ENCODE measurements around the gene OSR1. TPM values are rescaled to one million over a fixed set of nuclear protein-coding genes. Genes with fewer than 3 reads are reported as not detected.
A peak's percentile ranks its signal among the peaks of the same experiment; 100 is the strongest.

Gene OSR1
- total RNA-seq, 2 donors from 2014 or later, result not detected

- H3K9me3 ChIP-seq (ENCODE audit: control insufficient read depth, low read length, poor library complexity, severe bottlenecking), result no peaks in the 10 kb centered on the region
- peaks cover 17% of the 10 kb centered on the region for H3K4me1 Mint-ChIP-seq
- DNase-seq (no peak), ATAC-seq (no peak)
- H3K27ac Mint-ChIP-seq, result peak overlapping the region; percentile 97
- peak overlapping the region; percentile 88 for H3K4me3 Mint-ChIP-seq
- peaks cover 2% of the 10 kb centered on the region for H3K36me3 Mint-ChIP-seq (ENCODE audit: low read depth)
- H3K27me3 Mint-ChIP-seq, result peaks cover 28% of the 10 kb centered on the region
Observed at GRCh38 chr2:19346983-19347618, 11.3 kb downstream of the OSR1 start.

GRCh38 chr2:19337742-19338141, 20.7 kb downstream of the OSR1 start:
- Mint-ChIP-seq H3K27me3 (no peaks in the 10 kb centered on the region), H3K27ac (no peak overlapping the region), H3K36me3 (ENCODE audit: low read depth) (peaks cover 3% of the 10 kb centered on the region), H3K4me1 (peaks cover 2% of the 10 kb centered on the region), H3K4me3 (no peak overlapping the region)
- ATAC-seq (no peak), DNase-seq (no peak)
- H3K9me3 ChIP-seq (ENCODE audit: control insufficient read depth, low read length, poor library complexity, severe bottlenecking), result no peaks in the 10 kb centered on the region

- ATAC-seq, result no peak
- H3K27me3 Mint-ChIP-seq, result no peaks in the 10 kb centered on the region
- no peak for DNase-seq
- H3K36me3 Mint-ChIP-seq (ENCODE audit: low read depth), result peaks cover 3% of the 10 kb centered on the region
- no peak overlapping the region for H3K27ac Mint-ChIP-seq
- no peaks in the 10 kb centered on the region for H3K9me3 ChIP-seq (ENCODE audit: control insufficient read depth, low read length, poor library complexity, severe bottlenecking)
- H3K4me3 Mint-ChIP-seq, result no peak overlapping the region
- H3K4me1 Mint-ChIP-seq, result peaks cover 2% of the 10 kb centered on the region
Observed at GRCh38 chr2:19337202-19337601, 21.2 kb downstream of the OSR1 start.

DNA sequence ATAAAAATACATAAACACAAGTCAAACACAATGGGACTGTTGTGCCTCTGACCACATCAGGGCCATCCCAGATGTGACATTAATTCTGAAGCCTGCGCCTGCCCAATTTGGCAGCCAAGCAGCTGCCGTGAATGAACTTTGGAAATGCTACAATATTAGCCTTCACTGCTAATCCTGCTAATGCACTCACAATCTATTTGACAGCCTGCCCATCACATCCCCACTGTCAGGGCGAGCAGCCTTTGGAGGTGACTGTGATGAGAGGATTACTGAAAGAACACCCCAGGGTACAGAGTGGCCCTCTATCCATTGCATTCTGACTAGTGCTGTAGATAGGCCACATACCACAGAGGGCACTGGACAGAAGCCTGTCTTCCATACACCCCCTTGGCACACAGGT, 21.6 kb downstream of the OSR1 start:
- H3K4me1 Mint-ChIP-seq, result no peaks in the 10 kb centered on the region
- DNase-seq, result no peak
- peaks cover 3% of the 10 kb centered on the region for H3K36me3 Mint-ChIP-seq (ENCODE audit: low read depth)

DNA sequence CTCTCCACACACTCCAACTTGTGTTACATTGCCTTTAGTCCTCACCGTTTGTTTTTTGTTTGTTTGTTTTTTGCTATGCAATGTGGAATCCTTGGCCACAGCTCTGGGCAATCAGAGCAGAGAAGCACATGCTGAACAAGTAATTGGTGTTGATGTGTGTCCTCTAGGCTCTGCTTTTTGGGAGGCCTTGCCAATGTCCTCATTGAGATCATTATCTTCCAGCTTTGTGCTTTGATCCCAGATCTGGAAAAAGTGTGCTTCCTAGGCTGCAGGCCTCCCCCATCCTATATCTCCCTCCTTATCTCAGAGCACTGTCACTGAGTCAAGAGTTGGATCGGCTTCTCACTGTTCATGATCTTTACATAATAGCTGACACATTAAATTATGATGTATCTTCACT, 25.9 kb downstream of the OSR1 start:
- no peaks in the 10 kb centered on the region for H3K27me3 Mint-ChIP-seq
- no peaks in the 10 kb centered on the region for H3K4me1 Mint-ChIP-seq
- H3K36me3 Mint-ChIP-seq (ENCODE audit: low read depth), result peaks cover 3% of the 10 kb centered on the region
- no peak overlapping the region for H3K27ac Mint-ChIP-seq
- ATAC-seq (no peak), DNase-seq (no peak)
- no peaks in the 10 kb centered on the region for H3K9me3 ChIP-seq (ENCODE audit: control insufficient read depth, low read length, poor library complexity, severe bottlenecking)
- no peak overlapping the region for H3K4me3 Mint-ChIP-seq

More for the DNA sequence above, 21.6 kb downstream of the OSR1 start:
- Mint-ChIP-seq H3K27me3 (no peaks in the 10 kb centered on the region), H3K27ac (no peak overlapping the region), H3K4me3 (no peak overlapping the region)
- ATAC-seq, result no peak
- no peaks in the 10 kb centered on the region for H3K9me3 ChIP-seq (ENCODE audit: control insufficient read depth, low read length, poor library complexity, severe bottlenecking)

DNA sequence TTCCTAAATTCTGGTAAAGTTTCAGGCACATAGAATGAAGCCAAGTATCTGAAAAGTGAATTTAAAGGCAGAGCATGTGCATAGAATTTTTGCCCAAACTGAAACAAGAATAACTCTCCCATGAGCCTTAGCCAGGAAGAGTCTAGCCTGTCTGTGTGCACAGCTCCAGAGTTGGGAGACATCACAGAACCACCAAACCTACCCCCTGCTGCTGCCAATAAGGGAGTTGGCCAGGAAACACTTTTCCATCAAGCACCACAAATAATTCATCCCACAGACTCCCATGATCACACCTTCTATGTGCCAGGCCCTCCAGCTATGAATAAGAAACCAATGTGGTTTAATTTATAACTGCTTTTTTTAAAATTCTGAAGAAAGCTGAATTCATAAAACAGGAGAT, 27.0 kb downstream of the OSR1 start:
- DNase-seq (no peak), ATAC-seq (no peak)
- no peak overlapping the region for H3K27ac Mint-ChIP-seq
- peaks cover 3% of the 10 kb centered on the region for H3K36me3 Mint-ChIP-seq (ENCODE audit: low read depth)
- no peaks in the 10 kb centered on the region for H3K27me3 Mint-ChIP-seq
- no peak overlapping the region for H3K4me3 Mint-ChIP-seq
- no peaks in the 10 kb centered on the region for H3K9me3 ChIP-seq (ENCODE audit: control insufficient read depth, low read length, poor library complexity, severe bottlenecking)
- H3K4me1 Mint-ChIP-seq, result no peaks in the 10 kb centered on the region

DNA sequence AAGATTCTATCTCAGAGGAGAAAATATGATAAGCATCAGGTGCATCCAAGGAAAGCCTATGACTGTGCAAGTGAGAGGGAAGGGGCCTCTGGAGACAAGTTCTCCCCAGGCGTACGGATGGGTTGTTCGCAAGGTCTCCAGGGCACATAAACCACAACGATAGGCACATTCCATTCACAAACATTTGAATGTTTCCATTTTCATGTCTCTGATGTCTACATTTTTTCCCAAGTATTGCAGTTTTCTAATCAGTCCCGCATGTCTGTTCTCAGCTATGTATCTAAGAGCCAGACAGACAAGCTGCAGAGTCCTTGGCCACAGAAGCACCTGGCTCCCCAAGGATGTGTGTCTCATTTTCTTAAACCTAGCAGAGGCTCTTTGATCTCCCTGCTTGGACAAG, 28.0 kb downstream of the OSR1 start:
- Mint-ChIP-seq H3K27me3 (no peaks in the 10 kb centered on the region), H3K4me3 (no peak overlapping the region), H3K36me3 (ENCODE audit: low read depth) (peaks cover 3% of the 10 kb centered on the region), H3K27ac (no peak overlapping the region), H3K4me1 (no peaks in the 10 kb centered on the region)
- ATAC-seq, result no peak
- DNase-seq, result no peak
- H3K9me3 ChIP-seq (ENCODE audit: control insufficient read depth, low read length, poor library complexity, severe bottlenecking), result no peaks in the 10 kb centered on the region

GRCh38 chr2:19329445-19329844, 29.0 kb downstream of the OSR1 start:
- no peaks in the 10 kb centered on the region for H3K27me3 Mint-ChIP-seq
- H3K36me3 Mint-ChIP-seq (ENCODE audit: low read depth), result peaks cover 2% of the 10 kb centered on the region
- ATAC-seq (no peak), DNase-seq (no peak)
- H3K4me1 Mint-ChIP-seq, result no peaks in the 10 kb centered on the region
- no peaks in the 10 kb centered on the region for H3K9me3 ChIP-seq (ENCODE audit: control insufficient read depth, low read length, poor library complexity, severe bottlenecking)
- H3K4me3 Mint-ChIP-seq, result no peak overlapping the region
- no peak overlapping the region for H3K27ac Mint-ChIP-seq

GRCh38 chr2:19327496-19327895, 30.9 kb downstream of the OSR1 start:
- no peak overlapping the region for H3K4me3 Mint-ChIP-seq
- no peaks in the 10 kb centered on the region for H3K4me1 Mint-ChIP-seq
- no peak overlapping the region for H3K27ac Mint-ChIP-seq
- no peaks in the 10 kb centered on the region for H3K9me3 ChIP-seq (ENCODE audit: control insufficient read depth, low read length, poor library complexity, severe bottlenecking)
- DNase-seq (no peak), ATAC-seq (no peak)
- peaks cover 2% of the 10 kb centered on the region for H3K36me3 Mint-ChIP-seq (ENCODE audit: low read depth)
- H3K27me3 Mint-ChIP-seq, result no peaks in the 10 kb centered on the region

DNA sequence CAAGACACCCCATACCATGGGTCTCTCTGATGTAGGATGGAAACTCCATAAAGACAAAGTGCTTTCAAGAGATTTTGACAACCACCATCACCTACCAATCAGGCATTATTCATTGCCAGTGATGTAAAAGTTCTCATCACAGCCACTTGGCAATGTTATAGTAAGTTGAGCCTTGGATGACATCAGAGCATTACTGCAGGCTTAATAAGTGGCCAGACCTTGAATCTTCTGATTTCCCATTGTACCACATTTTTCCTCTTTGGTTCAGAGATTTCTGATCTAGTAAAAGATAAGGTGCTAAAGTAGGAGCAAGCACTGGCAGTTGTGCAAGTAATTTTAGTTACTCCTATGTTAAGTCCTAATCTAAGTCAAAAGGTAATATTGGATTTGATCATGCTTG, 36.5 kb downstream of the OSR1 start:
- H3K4me1 Mint-ChIP-seq, result no peaks in the 10 kb centered on the region
- no peaks in the 10 kb centered on the region for H3K27me3 Mint-ChIP-seq
- DNase-seq, result no peak
- H3K9me3 ChIP-seq (ENCODE audit: control insufficient read depth, low read length, poor library complexity, severe bottlenecking), result no peaks in the 10 kb centered on the region
- H3K4me3 Mint-ChIP-seq, result no peak overlapping the region
- no peak for ATAC-seq
- H3K36me3 Mint-ChIP-seq (ENCODE audit: low read depth), result peaks cover 3% of the 10 kb centered on the region
- H3K27ac Mint-ChIP-seq, result no peak overlapping the region

DNA sequence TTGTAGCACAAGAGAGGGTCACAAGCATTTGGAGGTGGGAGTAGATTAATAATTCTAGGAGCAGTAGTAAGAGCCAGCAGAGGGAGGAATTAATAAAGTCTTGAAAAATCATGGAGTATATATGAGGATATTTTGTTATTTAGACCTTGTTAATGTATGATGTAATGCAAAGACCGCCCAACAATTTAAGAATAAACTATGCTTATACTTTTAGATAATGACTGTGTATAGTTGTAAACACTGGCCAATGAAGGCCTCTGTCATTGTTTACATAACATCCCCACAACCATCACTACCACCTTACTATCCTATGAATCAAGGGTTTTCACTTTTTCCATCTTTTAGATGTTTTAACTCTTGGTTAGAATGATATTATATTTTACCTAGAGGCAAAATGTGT, 37.6 kb downstream of the OSR1 start:
- Mint-ChIP-seq H3K27me3 (no peaks in the 10 kb centered on the region), H3K27ac (no peak overlapping the region), H3K4me1 (no peaks in the 10 kb centered on the region), H3K36me3 (ENCODE audit: low read depth) (peaks cover 3% of the 10 kb centered on the region), H3K4me3 (no peak overlapping the region)
- no peak for ATAC-seq
- no peaks in the 10 kb centered on the region for H3K9me3 ChIP-seq (ENCODE audit: control insufficient read depth, low read length, poor library complexity, severe bottlenecking)
- no peak for DNase-seq

DNA sequence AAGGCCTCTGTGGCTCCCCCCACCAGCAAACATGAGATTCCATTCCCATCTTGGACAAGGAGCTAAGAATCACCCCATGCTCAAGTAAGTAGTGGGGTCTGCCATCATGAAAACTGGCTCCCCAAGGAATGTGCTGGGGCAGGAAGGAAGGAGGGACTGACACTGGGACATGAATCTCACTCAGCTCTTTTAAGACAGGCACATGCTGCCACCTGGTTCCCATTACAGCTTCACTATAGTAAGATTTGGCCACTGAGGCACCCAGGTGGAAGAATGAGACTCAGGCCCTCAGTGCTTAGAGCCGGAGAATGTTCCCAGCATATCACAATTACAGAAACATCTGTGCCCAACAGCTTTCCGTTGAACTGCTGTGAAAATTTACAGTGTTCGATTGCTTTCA, 38.7 kb downstream of the OSR1 start:
- ATAC-seq (no peak), DNase-seq (no peak)
- H3K27me3 Mint-ChIP-seq, result no peaks in the 10 kb centered on the region
- H3K27ac Mint-ChIP-seq, result no peak overlapping the region
- H3K4me3 Mint-ChIP-seq, result no peak overlapping the region
- peaks cover 3% of the 10 kb centered on the region for H3K36me3 Mint-ChIP-seq (ENCODE audit: low read depth)
- no peaks in the 10 kb centered on the region for H3K9me3 ChIP-seq (ENCODE audit: control insufficient read depth, low read length, poor library complexity, severe bottlenecking)
- H3K4me1 Mint-ChIP-seq, result no peaks in the 10 kb centered on the region

- no peak overlapping the region for H3K27ac Mint-ChIP-seq
- no peaks in the 10 kb centered on the region for H3K4me1 Mint-ChIP-seq
- peaks cover 3% of the 10 kb centered on the region for H3K36me3 Mint-ChIP-seq (ENCODE audit: low read depth)
- no peak overlapping the region for H3K4me3 Mint-ChIP-seq
- no peaks in the 10 kb centered on the region for H3K9me3 ChIP-seq (ENCODE audit: control insufficient read depth, low read length, poor library complexity, severe bottlenecking)
- DNase-seq (no peak), ATAC-seq (no peak)
- H3K27me3 Mint-ChIP-seq, result no peaks in the 10 kb centered on the region
Observed at GRCh38 chr2:19319064-19319463, 39.4 kb downstream of the OSR1 start.

DNA sequence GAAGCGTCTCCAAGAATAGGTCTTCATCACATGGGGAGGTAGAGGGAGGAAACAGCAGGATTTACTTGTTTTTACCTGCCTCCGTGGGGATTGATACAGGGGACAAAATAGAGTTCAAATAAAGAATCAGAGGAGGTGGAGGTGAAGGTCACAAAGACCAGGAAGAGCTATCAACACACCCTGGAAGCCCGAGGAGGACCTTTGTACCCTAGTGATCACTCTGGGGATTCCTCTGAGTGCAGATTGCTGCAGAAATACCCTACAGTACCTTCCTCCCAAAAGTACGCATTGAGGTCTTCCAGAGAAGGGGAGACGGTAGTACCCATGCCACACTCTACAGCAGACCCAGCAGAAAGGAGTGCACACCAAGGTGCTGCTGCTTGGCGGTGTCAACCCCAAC, 44.9 kb downstream of the OSR1 start:
- H3K27ac Mint-ChIP-seq, result no peak overlapping the region
- ATAC-seq, result no peak

More for the DNA sequence above, 44.9 kb downstream of the OSR1 start:
- Mint-ChIP-seq H3K36me3 (ENCODE audit: low read depth) (peaks cover under 1% of the 10 kb centered on the region), H3K4me3 (no peak overlapping the region), H3K4me1 (no peaks in the 10 kb centered on the region), H3K27me3 (no peaks in the 10 kb centered on the region)
- DNase-seq, result no peak
- no peaks in the 10 kb centered on the region for H3K9me3 ChIP-seq (ENCODE audit: control insufficient read depth, low read length, poor library complexity, severe bottlenecking)

All from T-helper 17 cell (primary cell).